ENCODE measurements around the gene LEMD3. TPM values are rescaled to one million over a fixed set of nuclear protein-coding genes. Genes with fewer than 3 reads are reported as not detected.

The LEMD3 gene
- total RNA-seq, 3 donors from 2014 or later: 30.6 to 33.7 (median 32.2) TPM

DNA sequence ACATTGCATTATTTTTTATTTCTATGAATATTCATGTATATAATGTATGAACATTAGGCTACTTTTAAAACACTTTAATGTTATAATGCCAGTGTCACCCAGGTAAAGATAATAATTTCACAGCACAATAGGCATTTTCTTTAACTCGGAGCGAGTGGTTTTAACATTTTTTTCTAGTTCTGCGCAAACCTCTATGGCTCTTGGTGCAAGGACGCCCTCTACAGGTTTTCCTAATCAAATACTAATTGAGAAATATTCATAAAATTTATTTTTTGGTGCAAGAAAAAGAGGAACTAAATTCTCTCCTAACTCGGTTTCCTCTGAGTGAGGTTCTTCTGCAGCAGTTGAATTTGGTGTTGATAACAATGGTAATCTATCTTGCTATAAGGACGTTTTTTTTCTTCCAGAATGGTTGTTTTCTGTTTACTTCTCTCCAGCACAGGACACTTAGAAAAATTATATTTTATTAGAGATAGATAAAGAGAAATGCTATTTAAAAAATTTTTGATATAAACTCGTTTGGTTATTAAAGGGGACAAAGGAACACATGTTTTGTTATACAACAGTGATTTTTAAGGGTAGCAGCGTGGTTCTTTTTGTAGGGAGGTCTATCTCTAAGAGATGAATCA, 45.8 kb upstream of the LEMD3 start:
- DNase-seq (peak in 1 of 3 donors; percentile 17), ATAC-seq (no peak)
- intact Hi-C loops (cut with DNase I, micrococcal nuclease): loop anchor here (5.0 kb wide), 2 partner anchors 231 to 321 kb away; no protein-coding TSS in a partner anchor
- no peaks in the 10 kb centered on the region for H3K9me3 ChIP-seq
- peaks cover 7% of the 10 kb centered on the region for H3K4me1 ChIP-seq (ENCODE audit: low read depth)
- no peak for TF ChIP-seq CTCF (IDR thresholded peaks at IDR 0.05)
- H3K4me3 ChIP-seq: no peak overlapping the region
- H3K36me3 ChIP-seq (ENCODE audit: low read depth): no peaks in the 10 kb centered on the region

DNA sequence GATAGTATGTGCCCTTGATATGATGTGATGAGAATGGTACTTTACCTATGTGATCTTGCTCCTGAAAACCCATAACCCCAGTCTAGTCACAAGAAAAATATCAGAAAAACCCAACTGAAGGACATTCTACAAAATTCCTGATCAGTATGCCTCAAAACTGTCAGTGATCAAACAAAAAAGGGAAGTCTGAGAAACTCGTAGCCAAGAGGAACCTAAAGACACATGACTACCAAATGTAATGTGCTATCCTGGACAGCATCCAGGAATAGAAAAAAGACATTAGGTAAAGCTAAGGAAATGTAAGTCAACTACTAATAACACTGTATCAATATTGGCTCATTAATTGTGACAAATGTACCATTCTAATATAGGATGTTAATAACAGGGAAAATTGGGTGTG, 44.1 kb upstream of the LEMD3 start:
- no peak for TF ChIP-seq CTCF (IDR thresholded peaks at IDR 0.05)
- intact Hi-C loops (cut with DNase I, micrococcal nuclease): no loop called here

GRCh38 chr12:65125975-65126374, 43.4 kb upstream of the LEMD3 start:
- Histone ChIP-seq H3K9me3 (no peaks in the 10 kb centered on the region), H3K4me1 (ENCODE audit: low read depth) (peaks cover 5% of the 10 kb centered on the region), H3K4me3 (no peak overlapping the region), H3K36me3 (ENCODE audit: low read depth) (no peaks in the 10 kb centered on the region)
- DNase-seq (no peak), ATAC-seq (no peak)
- no peak for TF ChIP-seq CTCF (IDR thresholded peaks at IDR 0.05)
- intact Hi-C loops (cut with DNase I, micrococcal nuclease): no loop called here

More for the DNA sequence above, 44.1 kb upstream of the LEMD3 start:
- DNase-seq (no peak), ATAC-seq (no peak)
- Histone ChIP-seq H3K36me3 (ENCODE audit: low read depth) (no peaks in the 10 kb centered on the region), H3K4me3 (no peak overlapping the region), H3K4me1 (ENCODE audit: low read depth) (peaks cover 7% of the 10 kb centered on the region), H3K9me3 (no peaks in the 10 kb centered on the region)

DNA sequence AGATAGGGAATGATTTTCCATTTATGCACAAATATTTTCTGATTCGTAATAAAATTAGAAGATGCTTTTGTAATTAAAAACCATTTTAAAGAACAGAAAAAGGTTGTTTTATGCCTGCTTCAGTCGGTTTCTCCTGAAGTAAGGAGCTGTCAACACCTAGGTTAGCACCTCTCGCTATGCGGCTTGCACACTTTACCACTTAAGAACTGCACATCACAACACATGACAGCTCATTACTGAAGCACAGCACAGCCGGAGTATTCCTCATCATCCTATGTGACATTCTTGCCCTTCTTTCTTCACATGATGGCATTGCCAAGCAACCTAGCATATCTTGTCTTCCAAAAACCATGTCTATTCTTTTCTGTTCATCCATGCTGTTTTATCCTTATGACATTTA, 42.9 kb upstream of the LEMD3 start:
- ATAC-seq (no peak), DNase-seq (no peak)
- Histone ChIP-seq H3K9me3 (no peaks in the 10 kb centered on the region), H3K4me1 (ENCODE audit: low read depth) (no peaks in the 10 kb centered on the region), H3K4me3 (no peak overlapping the region), H3K36me3 (ENCODE audit: low read depth) (no peaks in the 10 kb centered on the region)
- intact Hi-C loops (cut with DNase I, micrococcal nuclease): no loop called here
- no peak for TF ChIP-seq CTCF (IDR thresholded peaks at IDR 0.05)

DNA sequence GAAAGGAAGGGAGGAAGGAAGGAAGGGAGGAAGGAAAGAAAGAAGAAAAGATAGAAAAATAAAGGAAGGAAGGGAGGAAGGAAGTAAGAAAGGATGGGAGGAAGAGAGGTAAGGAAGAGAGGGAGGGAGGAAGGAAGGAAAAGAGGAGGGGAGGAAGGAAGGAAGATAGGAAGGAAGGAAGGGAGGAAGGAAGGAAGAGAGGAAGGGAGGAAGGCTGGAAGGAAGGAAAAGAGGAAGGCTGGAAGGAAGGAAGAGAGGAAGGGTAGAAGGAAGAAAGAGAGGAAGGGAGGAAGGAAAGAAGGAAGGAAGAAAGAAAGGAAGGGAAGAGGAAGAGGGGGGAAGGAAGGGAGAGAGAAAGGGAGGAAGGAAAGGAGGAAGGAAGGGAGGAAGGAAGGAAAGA, 35.5 kb upstream of the LEMD3 start:
- ATAC-seq (no peak), DNase-seq (no peak)
- TF ChIP-seq CTCF (IDR thresholded peaks at IDR 0.05): no peak
- Histone ChIP-seq H3K4me1 (ENCODE audit: low read depth) (no peaks in the 10 kb centered on the region), H3K9me3 (no peaks in the 10 kb centered on the region), H3K36me3 (ENCODE audit: low read depth) (no peaks in the 10 kb centered on the region), H3K4me3 (no peak overlapping the region)
- intact Hi-C loops (cut with DNase I, micrococcal nuclease): no loop called here

GRCh38 chr12:65139389-65139788, 30.0 kb upstream of the LEMD3 start:
- intact Hi-C loops (cut with DNase I, micrococcal nuclease): no loop called here
- ATAC-seq (no peak), DNase-seq (no peak)
- Histone ChIP-seq H3K4me1 (ENCODE audit: low read depth) (no peaks in the 10 kb centered on the region), H3K36me3 (ENCODE audit: low read depth) (no peaks in the 10 kb centered on the region), H3K9me3 (no peaks in the 10 kb centered on the region), H3K4me3 (no peak overlapping the region)
- no peak for TF ChIP-seq CTCF (IDR thresholded peaks at IDR 0.05)
